Glutamatergic neuron (in vitro differentiated cells): ENCODE measurements around the gene MBOAT7. TPM values are rescaled to one million over a fixed set of nuclear protein-coding genes. Genes with fewer than 3 reads are reported as not detected.

Experiments
- DNase-seq: peaks from one replicate; pipeline ENCODE4 v3.0.0; 2022
- H3K27ac Mint-ChIP-seq: one replicate; pipeline ENCODE4 v1.8.0; 2020; ENCODE audit warnings: mild to moderate bottlenecking, mixed read lengths, inconsistent platforms; ENCODE audit not compliant: unreplicated experiment
- H3K27me3 Mint-ChIP-seq: one replicate; pipeline ENCODE4 v1.8.0; 2020; ENCODE audit warnings: mild to moderate bottlenecking, moderate library complexity, mixed read lengths, inconsistent platforms; ENCODE audit not compliant: unreplicated experiment
- H3K36me3 Mint-ChIP-seq: one replicate; pipeline ENCODE4 v1.8.0; 2020; ENCODE audit warnings: mild to moderate bottlenecking, mixed read lengths, inconsistent platforms; ENCODE audit not compliant: unreplicated experiment
- H3K4me1 Mint-ChIP-seq: one replicate; pipeline ENCODE4 v1.8.0; 2020; ENCODE audit warnings: mild to moderate bottlenecking, low read depth, mixed read lengths, inconsistent platforms; ENCODE audit not compliant: unreplicated experiment
- H3K4me3 Mint-ChIP-seq: one replicate; pipeline ENCODE4 v1.8.0; 2020; ENCODE audit warnings: mild to moderate bottlenecking, mixed read lengths, inconsistent platforms; ENCODE audit not compliant: unreplicated experiment
- H3K9me3 Mint-ChIP-seq: one replicate; pipeline ENCODE4 v1.8.0; 2020; ENCODE audit warnings: mild to moderate bottlenecking, moderate library complexity, mixed read lengths, inconsistent platforms; ENCODE audit not compliant: unreplicated experiment
- CTCF ChIP-seq: fragments of 200-600 bp; sonication (generic); IDR thresholded peaks from one replicate; pipeline ENCODE4 v1.5.0; 2021; ENCODE audit not compliant: partially characterized antibody, unreplicated experiment
- total RNA-seq: library from RNA; stranded (reverse); fragmentation: NEBNext Ultra II Directional; extraction: Animal tissue kit (Norgen Biotek cat#: 25700); gene quantifications from one replicate; pipeline ENCODE4 v1.2.1, GENCODE V29; 2021; ENCODE audit not compliant: unreplicated experiment

Gene MBOAT7
- total RNA-seq, 1 donor from 2014 or later = 62.0 TPM

- Mint-ChIP-seq H3K4me1 (no peaks in the 10 kb centered on the region), H3K27ac (no peak overlapping the region), H3K4me3 (no peak overlapping the region), H3K36me3 (no peaks in the 10 kb centered on the region), H3K27me3 (peaks cover under 1% of the 10 kb centered on the region), H3K9me3 (no peaks in the 10 kb centered on the region)
- TF ChIP-seq CTCF = no peak
- no peak for DNase-seq
Observed at GRCh38 chr19:54127688-54128440, 61.5 kb downstream of the MBOAT7 start.

GRCh38 chr19:54125713-54126112 is 63.7 kb downstream of the MBOAT7 start:
- no peak for DNase-seq
- TF ChIP-seq CTCF = no peak
- no peak overlapping the region for H3K27ac Mint-ChIP-seq
- H3K9me3 Mint-ChIP-seq = no peaks in the 10 kb centered on the region
- H3K27me3 Mint-ChIP-seq = peaks cover 1% of the 10 kb centered on the region
- no peak overlapping the region for H3K4me3 Mint-ChIP-seq
- no peaks in the 10 kb centered on the region for H3K36me3 Mint-ChIP-seq
- H3K4me1 Mint-ChIP-seq = no peaks in the 10 kb centered on the region

GRCh38 chr19:54124393-54124792 is 65.0 kb downstream of the MBOAT7 start:
- Mint-ChIP-seq H3K9me3 (peaks cover 2% of the 10 kb centered on the region), H3K4me3 (no peak overlapping the region), H3K36me3 (no peaks in the 10 kb centered on the region), H3K27ac (no peak overlapping the region), H3K27me3 (peaks cover 3% of the 10 kb centered on the region), H3K4me1 (no peaks in the 10 kb centered on the region)
- TF ChIP-seq CTCF = no peak
- no peak for DNase-seq

GRCh38 chr19:54123682-54124081 is 65.7 kb downstream of the MBOAT7 start:
- no peaks in the 10 kb centered on the region for H3K4me1 Mint-ChIP-seq
- DNase-seq = no peak
- H3K36me3 Mint-ChIP-seq = no peaks in the 10 kb centered on the region
- no peak overlapping the region for H3K4me3 Mint-ChIP-seq
- H3K27me3 Mint-ChIP-seq = peaks cover 3% of the 10 kb centered on the region
- no peak for TF ChIP-seq CTCF
- no peak overlapping the region for H3K27ac Mint-ChIP-seq
- H3K9me3 Mint-ChIP-seq = peaks cover 2% of the 10 kb centered on the region

Other genes starting within 250 kb of the MBOAT7 start
- gene CACNG8, start 226.6 kb downstream of the MBOAT7 start, total RNA-seq = 4.3 TPM
- 0.74 TPM for gene CACNG6, start 197.9 kb downstream of the MBOAT7 start, total RNA-seq
- not detected for gene VSTM1, start 125.7 kb downstream of the MBOAT7 start, total RNA-seq
- gene TARM1, start 108.2 kb downstream of the MBOAT7 start, total RNA-seq = not detected
- gene OSCAR, start 88.8 kb downstream of the MBOAT7 start, total RNA-seq = not detected
- 143 TPM for gene NDUFA3, start 86.7 kb downstream of the MBOAT7 start, total RNA-seq
- 21.9 TPM for gene TFPT, start 73.9 kb downstream of the MBOAT7 start, total RNA-seq
- gene PRPF31, start 73.8 kb downstream of the MBOAT7 start, total RNA-seq = 55.5 TPM
- gene CNOT3, start 51.8 kb downstream of the MBOAT7 start, total RNA-seq = 56.9 TPM
- 3.7 TPM for gene LENG1, start 29.9 kb downstream of the MBOAT7 start, total RNA-seq
- not detected for gene TMC4, start 16.4 kb downstream of the MBOAT7 start, total RNA-seq
- gene TSEN34, start 1.7 kb upstream of the MBOAT7 start, total RNA-seq = 44.8 TPM
- 557 TPM for gene RPS9, start 11.3 kb upstream of the MBOAT7 start, total RNA-seq
- gene LILRB3, start 33.4 kb upstream of the MBOAT7 start, total RNA-seq = not detected
- gene LILRA6, start 53.2 kb upstream of the MBOAT7 start, total RNA-seq = not detected
- gene LILRB5, start 67.7 kb upstream of the MBOAT7 start, total RNA-seq = 0.17 TPM
- 0.54 TPM for gene LILRB2, start 91.5 kb upstream of the MBOAT7 start, total RNA-seq
- gene LILRA5, start 123.6 kb upstream of the MBOAT7 start, total RNA-seq = not detected
- gene LILRA4, start 149.6 kb upstream of the MBOAT7 start, total RNA-seq = not detected
- gene LAIR1, start 175.4 kb upstream of the MBOAT7 start, total RNA-seq = not detected
- gene TTYH1, start 225.9 kb upstream of the MBOAT7 start, total RNA-seq = 2.9 TPM